ENCODE data around the gene FAM181B. TPM values are rescaled to one million over a fixed set of nuclear protein-coding genes. Genes with fewer than 3 reads are reported as not detected.

Gene FAM181B
- total and polyA plus RNA-seq, 2 donors (not counting 3 experiments of a cell fraction or from before 2014, with no cell fraction given) = not detected

DNA sequence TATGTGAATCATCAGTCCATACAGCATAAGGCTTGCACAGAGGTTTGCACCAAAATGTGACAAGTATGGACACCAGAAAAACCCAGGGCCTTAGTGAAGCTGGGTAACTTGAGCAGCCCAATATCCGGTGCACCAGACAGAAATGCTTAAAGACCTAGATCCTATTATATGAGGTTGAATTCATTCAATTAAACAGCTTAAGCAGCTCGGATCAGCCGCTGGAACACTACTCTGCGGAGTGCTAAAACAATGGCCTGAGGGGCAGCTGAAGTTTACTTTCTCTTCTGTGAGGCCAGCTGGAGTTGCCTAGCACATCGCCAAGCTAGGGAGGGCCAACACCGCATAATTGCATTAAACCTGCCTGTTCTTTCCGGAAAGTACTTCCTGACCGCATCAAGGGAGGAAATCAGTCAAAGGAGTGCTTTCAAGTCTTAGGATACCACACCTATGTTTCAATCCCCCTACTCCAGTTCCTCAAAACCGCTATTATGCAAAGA, 17.0 kb upstream of the FAM181B start:
- CTCF ChIA-PET = interaction anchor here (0.8 to 2.0 kb wide), 5 partner anchors 12 to 114 kb away, joined by 3 to 11 read pairs (median 4); no protein-coding TSS in a partner anchor
- H2AFZ ChIP-seq (ENCODE audit: low read depth, low read length) = peak overlapping the region; percentile 57
- FAIRE-seq = peak; percentile 80
- H3K4me3 ChIP-seq (replicated peaks in 1 of 3; ENCODE audit: insufficient read depth in 1 of 3, low read depth in 1 of 3, low read length in 3 of 3) = no peak overlapping the region
- no peaks in the 10 kb centered on the region for H3K4me1 ChIP-seq (ENCODE audit: control insufficient read depth, extremely low read depth, insufficient read depth, low read length)
- no TSS peak for BruUV-seq (replicated peaks)
- TF ChIP-seq GATA2 (IDR thresholded peaks at IDR 0.05; ENCODE audit: insufficient read depth, insufficient read length, low read depth, low read length) (no peak), JUN (IDR thresholded peaks at IDR 0.05; ENCODE audit: borderline replicate concordance, insufficient read depth, insufficient read length, low read depth) (no peak), POLR2A (IDR thresholded peaks at IDR 0.05; ENCODE audit: low read depth, low read length) (no peak), EZH2 (IDR thresholded peaks at IDR 0.05; ENCODE audit: borderline replicate concordance, low read depth, low read length, severe bottlenecking) (no peak), POLR2AphosphoS5 (IDR thresholded peaks at IDR 0.05; ENCODE audit: insufficient read depth, low read depth, low read length) (no peak)
- H3K27ac ChIP-seq (ENCODE audit: insufficient read depth, low read depth, low read length) = no peak overlapping the region
- no peaks in the 10 kb centered on the region for H4K20me1 ChIP-seq (replicated peaks; ENCODE audit: control insufficient read depth, extremely low read depth, insufficient read depth, low read length)
- intact Hi-C loops (cut with micrococcal nuclease) = no loop called here
- no peaks in the 10 kb centered on the region for H3K79me2 ChIP-seq (ENCODE audit: control insufficient read depth, insufficient read depth, low read length)
- H3K9me1 ChIP-seq (replicated peaks; ENCODE audit: control insufficient read depth, extremely low read depth, insufficient read depth, low read length) = no peaks in the 10 kb centered on the region
- H3K4me2 ChIP-seq (ENCODE audit: insufficient read depth, low read length) = peak overlapping the region; percentile 52
- POLR2A ChIA-PET = interaction anchor here (0.6 kb wide), 1 partner anchor 235 kb away, joined by 3 read pairs; no protein-coding TSS in a partner anchor
- no peaks in the 10 kb centered on the region for H3K36me3 ChIP-seq (ENCODE audit: control insufficient read depth in 2 of 2, extremely low read depth in 1 of 2, insufficient read depth in 2 of 2, low read length in 2 of 2)
- no peaks in the 10 kb centered on the region for H3K9me3 ChIP-seq (replicated peaks; ENCODE audit: control insufficient read depth, insufficient read depth, low read length)
- no peak overlapping the region for H3K9ac ChIP-seq (replicated peaks; ENCODE audit: extremely low read depth, insufficient read depth, low read length)
- peak; percentile 32 for DNase-seq (ENCODE audit: low read depth, low spot score)
- dilution Hi-C loops (cut with MboI; ENCODE audit: extremely low pct_ligation_motif_present, low sequenced_read_pairs) = no loop called here
- peaks cover 11% of the 10 kb centered on the region in 2 experiments for H3K27me3 ChIP-seq (ENCODE audit: control insufficient read depth in 2 of 2, insufficient read depth in 2 of 2, low read length in 2 of 2)

DNA sequence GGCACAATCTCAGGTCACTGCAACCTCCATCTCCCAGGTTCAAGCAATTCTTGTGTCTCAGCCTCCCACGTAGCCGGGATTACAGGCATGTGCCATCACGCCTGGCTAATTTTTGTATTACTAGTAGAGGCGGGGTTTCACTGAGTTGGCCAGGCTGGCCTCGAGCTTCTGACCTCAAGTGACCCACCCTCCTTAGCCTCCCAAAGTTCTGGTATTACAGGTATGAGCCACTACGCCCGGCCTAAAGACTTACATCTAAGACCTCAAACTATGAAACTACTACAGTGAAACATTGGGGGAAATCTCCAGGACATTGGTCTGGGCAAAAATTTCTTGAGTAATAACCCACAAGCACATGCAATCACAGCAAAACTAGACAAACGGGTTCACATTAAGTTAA, 13.8 kb upstream of the FAM181B start:
- peaks cover 4 to 9% of the 10 kb centered on the region in 2 experiments for H3K27me3 ChIP-seq (ENCODE audit: control insufficient read depth in 2 of 2, insufficient read depth in 2 of 2, low read length in 2 of 2)
- dilution Hi-C loops (cut with MboI; ENCODE audit: extremely low pct_ligation_motif_present, low sequenced_read_pairs) (no loop called here), intact Hi-C loops (cut with micrococcal nuclease) (no loop called here)
- POLR2A ChIA-PET = no interaction called here
- no TSS peak for BruUV-seq (replicated peaks)
- no peaks in the 10 kb centered on the region for H4K20me1 ChIP-seq (replicated peaks; ENCODE audit: control insufficient read depth, extremely low read depth, insufficient read depth, low read length)
- H3K9ac ChIP-seq (replicated peaks; ENCODE audit: extremely low read depth, insufficient read depth, low read length) = no peak overlapping the region
- no peak overlapping the region for H3K4me2 ChIP-seq (ENCODE audit: insufficient read depth, low read length)
- no peaks in the 10 kb centered on the region for H3K9me1 ChIP-seq (replicated peaks; ENCODE audit: control insufficient read depth, extremely low read depth, insufficient read depth, low read length)
- no peaks in the 10 kb centered on the region for H3K9me3 ChIP-seq (replicated peaks; ENCODE audit: control insufficient read depth, insufficient read depth, low read length)
- H3K27ac ChIP-seq (ENCODE audit: insufficient read depth, low read depth, low read length) = no peak overlapping the region
- no peaks in the 10 kb centered on the region for H3K36me3 ChIP-seq (ENCODE audit: control insufficient read depth in 2 of 2, extremely low read depth in 1 of 2, insufficient read depth in 2 of 2, low read length in 2 of 2)
- H3K79me2 ChIP-seq (ENCODE audit: control insufficient read depth, insufficient read depth, low read length) = no peaks in the 10 kb centered on the region
- no peak overlapping the region for H2AFZ ChIP-seq (ENCODE audit: low read depth, low read length)
- CTCF ChIA-PET = interaction anchor here (2.0 kb wide), 1 partner anchor 25 kb away, joined by 4 read pairs; no protein-coding TSS in a partner anchor
- no peak overlapping the region for H3K4me3 ChIP-seq (replicated peaks in 1 of 3; ENCODE audit: insufficient read depth in 1 of 3, low read depth in 1 of 3, low read length in 3 of 3)
- DNase-seq (ENCODE audit: low read depth, low spot score) (no peak), FAIRE-seq (no peak)
- TF ChIP-seq FOS (IDR thresholded peaks at IDR 0.05; ENCODE audit: borderline replicate concordance, insufficient read depth, low read length) = no peak
- TF ChIP-seq, protein P1, sequence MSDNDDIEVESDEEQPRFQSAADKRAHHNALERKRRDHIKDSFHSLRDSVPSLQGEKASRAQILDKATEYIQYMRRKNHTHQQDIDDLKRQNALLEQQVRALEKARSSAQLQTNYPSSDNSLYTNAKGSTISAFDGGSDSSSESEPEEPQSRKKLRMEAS (IDR thresholded peaks at IDR 0.05; ENCODE audit: insufficient read depth, insufficient read length) = no peak
- no peak for TF ChIP-seq POLR2AphosphoS5 (IDR thresholded peaks at IDR 0.05; ENCODE audit: insufficient read depth, low read depth, low read length)
- TF ChIP-seq EZH2 (IDR thresholded peaks at IDR 0.05; ENCODE audit: borderline replicate concordance, low read depth, low read length, severe bottlenecking) = no peak
- TF ChIP-seq JUN (IDR thresholded peaks at IDR 0.05; ENCODE audit: borderline replicate concordance, insufficient read depth, insufficient read length, low read depth) = no peak
- TF ChIP-seq MYC (IDR thresholded peaks at IDR 0.05; ENCODE audit: low read depth, low read length) = no peak
- H3K4me1 ChIP-seq (ENCODE audit: control insufficient read depth, extremely low read depth, insufficient read depth, low read length) = peaks cover 4% of the 10 kb centered on the region
